Smooth muscle cell (in vitro differentiated cells): Measurements from ENCODE around the gene SRL. TPM values are rescaled to one million over a fixed set of nuclear protein-coding genes. Genes with fewer than 3 reads are reported as not detected.

Experiments used
- DNase-seq: peaks from one replicate; lab custom pipeline; 2025; ENCODE audit not compliant: unreplicated experiment; lab: John Stamatoyannopoulos, UW
- H2AFZ ChIP-seq: fragments of 200-600 bp; sonication (generic); 2 replicates; pipeline ENCODE4 v1.6.0; 2016; ENCODE audit warnings: antibody characterized with exemption, low read depth, mild to moderate bottlenecking
- H3F3A ChIP-seq: fragments of 200-600 bp; sonication (generic); 2 replicates; pipeline ENCODE4 v1.6.0; 2017; ENCODE audit warnings: antibody characterized with exemption, low read depth
- H3K27ac ChIP-seq: fragments of 200-600 bp; sonication (generic); 2 replicates; pipeline ENCODE4 v1.5.1; 2016; ENCODE audit warnings: low read depth, mild to moderate bottlenecking
- H3K27me3 ChIP-seq: fragments of 200-600 bp; sonication (generic); 2 replicates; pipeline ENCODE4 v1.6.1; 2016; ENCODE audit warnings: low read depth, mild to moderate bottlenecking
- H3K36me3 ChIP-seq: fragments of 200-600 bp; sonication (generic); 2 replicates; pipeline ENCODE4 v1.5.1; 2016; ENCODE audit warnings: low read depth
- H3K4me1 ChIP-seq: fragments of 200-600 bp; sonication (generic); 2 replicates; pipeline ENCODE4 v1.5.1; 2016; ENCODE audit warnings: low read depth
- H3K4me2 ChIP-seq: fragments of 200-600 bp; sonication (generic); 2 replicates; pipeline ENCODE4 v1.6.0; 2016; ENCODE audit warnings: mild to moderate bottlenecking
- H3K4me3 ChIP-seq: fragments of 200-600 bp; sonication (generic); 2 replicates; pipeline ENCODE4 v1.5.1; 2016; ENCODE audit warnings: mild to moderate bottlenecking
- H3K79me2 ChIP-seq: fragments of 200-600 bp; sonication (generic); 2 replicates; pipeline ENCODE4 v1.6.0; 2016; ENCODE audit warnings: low read depth, mild to moderate bottlenecking
- H3K9ac ChIP-seq: fragments of 200-600 bp; sonication (generic); 2 replicates; pipeline ENCODE4 v1.6.0; 2016; ENCODE audit warnings: low read depth
- H3K9me3 ChIP-seq: fragments of 200-600 bp; sonication (generic); replicated peaks from 2 replicates; pipeline ENCODE4 v1.5.1; 2016; ENCODE audit warnings: low read depth
- H4K20me1 ChIP-seq: fragments of 200-600 bp; sonication (generic); 2 replicates; pipeline ENCODE4 v1.6.0; 2016; ENCODE audit warnings: low read depth
- WGBS: methylation state at CpG from one replicate; pipeline ENCODE4 v1.1.7; 2016; ENCODE audit warnings: low lambda C conversion rate; 5-methylcytosine and 5-hydroxymethylcytosine counted together
- polyA plus RNA-seq: library from polyadenylated mRNA; unstranded; fragments of >200 nt; fragmentation: Nextera tagmentation; extraction: Ambion mirVana; gene quantifications from 2 replicates; pipeline ENCODE4 v1.2.1, GENCODE V29; 2016
- total RNA-seq: library from RNA; depleted of rRNA; stranded (reverse); fragments of >200 nt; gene quantifications from 2 replicates; pipeline ENCODE4 v1.2.3, GENCODE V29; 2014
- TF ChIP-seq, protein P1 (sequence below): fragments of 200-600 bp; sonication (generic); IDR thresholded peaks from 2 replicates; pipeline ENCODE4 v1.5.1; 2017; ENCODE audit warnings: borderline replicate concordance, mild to moderate bottlenecking, antibody characterized with exemption; ENCODE audit not compliant: insufficient read depth, poor library complexity, severe bottlenecking

SRL gene
- total and polyA plus RNA-seq, 2 experiments from 2014 or later: not detected

DNA sequence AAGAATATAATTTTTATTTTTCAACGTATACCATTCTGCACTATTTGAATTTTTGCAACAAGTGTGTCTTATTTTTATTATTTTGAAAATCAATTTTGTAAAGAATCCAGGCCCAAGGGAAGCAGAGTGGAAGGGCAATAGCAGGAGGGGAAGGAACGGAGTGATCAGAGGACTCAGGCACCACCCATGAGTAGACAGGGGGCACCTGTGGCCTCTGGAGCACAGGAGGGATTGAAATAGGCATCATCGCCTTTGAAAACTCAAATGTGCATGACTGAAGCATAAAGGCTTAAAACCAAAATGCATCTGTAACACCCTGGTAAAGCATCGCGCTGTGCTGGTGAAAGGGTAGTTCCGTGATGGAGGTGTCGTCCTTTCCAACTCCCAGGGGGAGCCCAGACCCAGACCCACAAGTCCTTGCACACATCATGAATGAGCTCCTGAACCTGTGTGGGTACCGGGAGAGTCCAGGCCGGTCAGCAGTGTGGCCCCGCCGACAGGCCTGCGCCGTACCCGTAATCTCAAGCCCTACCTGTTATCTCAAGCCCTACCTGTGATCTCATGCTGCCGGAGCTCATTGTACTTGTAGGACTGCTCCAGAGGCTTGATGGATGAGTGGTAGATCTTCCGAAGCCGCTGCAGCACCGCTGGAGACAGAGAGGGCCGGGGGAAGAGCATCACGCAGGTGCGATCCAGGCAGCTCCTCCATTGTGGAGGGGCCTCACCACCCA lies 39.1 kb downstream of the SRL start:
- Histone ChIP-seq H3K79me2 (no peaks in the 10 kb centered on the region), H3K27ac (no peak overlapping the region), H3K9me3 (no peaks in the 10 kb centered on the region), H3K36me3 (no peaks in the 10 kb centered on the region), H4K20me1 (no peaks in the 10 kb centered on the region), H3K4me1 (no peaks in the 10 kb centered on the region), H3F3A (no peaks in the 10 kb centered on the region), H2AFZ (no peak overlapping the region), H3K4me2 (no peak overlapping the region), H3K4me3 (no peak overlapping the region), H3K27me3 (no peaks in the 10 kb centered on the region), H3K9ac (no peak overlapping the region)
- DNase-seq: no peak
- 91% methylated on average over 21 of the region's 21 CpGs for WGBS
- TF ChIP-seq, protein P1, sequence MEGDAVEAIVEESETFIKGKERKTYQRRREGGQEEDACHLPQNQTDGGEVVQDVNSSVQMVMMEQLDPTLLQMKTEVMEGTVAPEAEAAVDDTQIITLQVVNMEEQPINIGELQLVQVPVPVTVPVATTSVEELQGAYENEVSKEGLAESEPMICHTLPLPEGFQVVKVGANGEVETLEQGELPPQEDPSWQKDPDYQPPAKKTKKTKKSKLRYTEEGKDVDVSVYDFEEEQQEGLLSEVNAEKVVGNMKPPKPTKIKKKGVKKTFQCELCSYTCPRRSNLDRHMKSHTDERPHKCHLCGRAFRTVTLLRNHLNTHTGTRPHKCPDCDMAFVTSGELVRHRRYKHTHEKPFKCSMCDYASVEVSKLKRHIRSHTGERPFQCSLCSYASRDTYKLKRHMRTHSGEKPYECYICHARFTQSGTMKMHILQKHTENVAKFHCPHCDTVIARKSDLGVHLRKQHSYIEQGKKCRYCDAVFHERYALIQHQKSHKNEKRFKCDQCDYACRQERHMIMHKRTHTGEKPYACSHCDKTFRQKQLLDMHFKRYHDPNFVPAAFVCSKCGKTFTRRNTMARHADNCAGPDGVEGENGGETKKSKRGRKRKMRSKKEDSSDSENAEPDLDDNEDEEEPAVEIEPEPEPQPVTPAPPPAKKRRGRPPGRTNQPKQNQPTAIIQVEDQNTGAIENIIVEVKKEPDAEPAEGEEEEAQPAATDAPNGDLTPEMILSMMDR: no peak

DNA sequence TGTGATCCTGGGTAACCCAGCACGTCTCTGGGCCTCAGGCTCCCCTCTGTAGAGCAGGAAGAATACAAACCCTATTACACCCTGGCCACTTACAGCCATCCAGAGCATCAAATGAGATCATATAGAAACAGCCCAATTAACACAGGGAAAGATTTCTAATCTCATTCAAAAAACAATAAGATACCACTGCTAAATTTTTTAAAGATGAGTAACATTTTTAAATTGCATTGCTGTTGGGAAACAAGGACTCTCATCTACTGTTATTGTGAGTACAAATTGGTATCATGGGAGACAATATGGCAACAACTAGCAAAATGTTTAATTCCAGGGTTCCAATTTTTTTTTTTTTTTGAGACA lies 41.1 kb downstream of the SRL start:
- no peak overlapping the region for H3K4me2 ChIP-seq
- H2AFZ ChIP-seq: peak overlapping the region; percentile 71

DNA sequence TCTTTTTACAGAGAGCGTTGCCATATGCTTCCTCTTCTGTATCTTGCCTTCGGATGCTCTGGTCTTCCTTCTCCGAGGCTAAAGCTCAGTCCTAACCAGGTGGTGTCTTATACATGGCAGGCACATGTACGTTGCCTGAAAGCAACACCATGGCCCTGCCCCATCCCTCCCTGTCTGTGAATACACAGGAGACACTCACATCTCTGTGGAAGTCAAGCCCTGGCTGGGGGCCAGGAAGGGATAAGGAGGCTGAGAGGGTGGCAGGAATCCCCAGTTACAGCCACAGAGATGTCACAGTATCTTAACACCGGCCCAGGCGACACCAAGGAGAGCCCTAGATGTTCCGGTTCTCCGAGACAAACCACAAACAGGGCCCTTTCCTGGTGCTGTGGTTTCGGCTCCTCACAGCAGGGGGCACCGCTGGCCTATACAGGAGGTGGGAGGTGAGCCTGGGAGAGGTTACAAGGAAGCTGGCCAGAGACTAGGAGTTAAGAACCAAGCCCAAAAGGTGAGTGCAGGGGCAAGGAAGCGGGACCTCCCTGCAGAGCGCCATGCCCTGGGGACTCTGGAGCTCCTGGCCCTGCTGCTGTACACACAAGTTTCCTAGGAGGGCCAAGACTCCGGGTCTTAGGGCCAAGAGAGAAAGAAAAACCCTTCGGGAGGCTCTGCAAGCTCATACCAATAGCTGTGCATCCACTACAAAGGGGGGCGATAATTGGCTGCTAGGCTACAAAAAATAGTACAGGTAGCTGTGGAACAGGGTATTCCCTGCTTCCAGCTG lies 41.7 kb downstream of the SRL start:
- no peak overlapping the region for H3K4me3 ChIP-seq
- no peak overlapping the region for H3K9ac ChIP-seq
- no peaks in the 10 kb centered on the region for H3F3A ChIP-seq
- no peaks in the 10 kb centered on the region for H4K20me1 ChIP-seq
- H3K4me2 ChIP-seq: no peak overlapping the region
- no peaks in the 10 kb centered on the region for H3K4me1 ChIP-seq
- no peaks in the 10 kb centered on the region for H3K9me3 ChIP-seq
- TF ChIP-seq, protein P1: peak; percentile 62
- peak; percentile 11 for DNase-seq
- no peak overlapping the region for H3K27ac ChIP-seq
- H3K27me3 ChIP-seq: no peaks in the 10 kb centered on the region
- no peaks in the 10 kb centered on the region for H3K36me3 ChIP-seq
- 58% methylated on average over 15 of the region's 15 CpGs for WGBS
- no peaks in the 10 kb centered on the region for H3K79me2 ChIP-seq
- peak overlapping the region; percentile 71 for H2AFZ ChIP-seq

More for the DNA sequence above, 41.1 kb downstream of the SRL start:
- TF ChIP-seq, protein P1: no peak
- Histone ChIP-seq H3K4me3 (no peak overlapping the region), H4K20me1 (no peaks in the 10 kb centered on the region), H3K36me3 (no peaks in the 10 kb centered on the region), H3K9me3 (no peaks in the 10 kb centered on the region), H3K27me3 (no peaks in the 10 kb centered on the region), H3K9ac (no peak overlapping the region), H3K27ac (no peak overlapping the region), H3F3A (no peaks in the 10 kb centered on the region), H3K79me2 (no peaks in the 10 kb centered on the region), H3K4me1 (no peaks in the 10 kb centered on the region)
- WGBS: 94% methylated on average over 1 of the region's 1 CpG
- DNase-seq: no peak
